ENCODE measurements around the gene OCIAD2. TPM values are rescaled to one million over a fixed set of nuclear protein-coding genes. Genes with fewer than 3 reads are reported as not detected.
A peak's percentile ranks its signal among the peaks of the same experiment; 100 is the strongest.

Gene OCIAD2
- total and polyA plus RNA-seq, 2 of the 8 experiments (the other 6 are each of a cell fraction or from before 2014, with no cell fraction given) = 105 to 122 TPM

- POLR2A ChIA-PET (ENCODE audit: partially characterized antibody) = no interaction called here
- Histone ChIP-seq H2BK120ac (replicated peaks; ENCODE audit: low read depth, low read length) (no peak overlapping the region), H3K79me2 (ENCODE audit: control insufficient read depth in 1 of 2, insufficient read depth in 2 of 2, low read length in 2 of 2) (no peaks in the 10 kb centered on the region), H4K91ac (replicated peaks; ENCODE audit: insufficient read length, low read length) (no peak overlapping the region), H2BK20ac (ENCODE audit: low read length) (no peak overlapping the region), H4K8ac (ENCODE audit: extremely low read depth, insufficient read depth, low read length) (no peak overlapping the region), H2AK5ac (ENCODE audit: low read depth, low read length) (no peak overlapping the region), H4K5ac (ENCODE audit: insufficient read length, low read depth, low read length) (no peak overlapping the region), H2BK5ac (ENCODE audit: low read depth, low read length) (no peak overlapping the region), H3K23ac (ENCODE audit: insufficient read length) (no peak overlapping the region), H3K9me3 (ENCODE audit: insufficient read depth in 2 of 2, low read depth in 1 of 2, low read length in 1 of 2) (no peaks in the 10 kb centered on the region), H3K27me3 (replicated peaks in 1 of 4; ENCODE audit: control insufficient read depth in 3 of 4, extremely low read depth in 1 of 4, insufficient read depth in 3 of 4, low read length in 3 of 4) (no peaks in the 10 kb centered on the region), H3K4me3 (ENCODE audit: extremely low read depth in 1 of 4, insufficient read depth in 2 of 4, low read depth in 3 of 4, low read length in 4 of 4) (no peak overlapping the region), H2BK12ac (ENCODE audit: low read depth, low read length) (no peak overlapping the region), H3K4ac (replicated peaks; ENCODE audit: insufficient read length, low read depth, low read length) (no peak overlapping the region), H4K20me1 (replicated peaks in 1 of 2; ENCODE audit: control insufficient read depth in 1 of 2, insufficient read depth in 2 of 2, low read length in 2 of 2) (peaks cover 0 to 3% of the 10 kb centered on the region in 2 experiments), H3K27ac (ENCODE audit: low read depth, low read length) (no peak overlapping the region), H3K56ac (replicated peaks; ENCODE audit: insufficient read length, low read depth, low read length) (no peak overlapping the region), H3K18ac (ENCODE audit: extremely low read depth, low read length) (no peak overlapping the region), H3K14ac (ENCODE audit: insufficient read length) (no peak overlapping the region), H3K79me1 (ENCODE audit: low read depth, low read length) (no peaks in the 10 kb centered on the region), H2BK15ac (ENCODE audit: low read length) (no peak overlapping the region), H3K23me2 (ENCODE audit: low read depth, low read length) (no peaks in the 10 kb centered on the region), H3K36me3 (ENCODE audit: control insufficient read depth in 2 of 4, insufficient read depth in 4 of 4, low read length in 3 of 4) (peaks cover 0 to 35% (median 10%) of the 10 kb centered on the region in 4 experiments; a peak in 6 of 8 replicates), H2AFZ (ENCODE audit: low read length) (no peak overlapping the region), H3K4me2 (ENCODE audit: insufficient read depth in 1 of 2, low read depth in 2 of 2, low read length in 2 of 2) (no peak overlapping the region), H3K4me1 (replicated peaks in 1 of 4; ENCODE audit: control insufficient read depth in 3 of 4, insufficient read depth in 4 of 4, low read length in 3 of 4) (no peaks in the 10 kb centered on the region), H3K9ac (replicated peaks in 1 of 4; ENCODE audit: extremely low read depth in 1 of 4, low read depth in 3 of 4, low read length in 3 of 4) (no peak overlapping the region)
- TF ChIP-seq CTCF (IDR thresholded peaks at IDR 0.05; ENCODE audit: control extremely low read depth in 1 of 3, insufficient read depth in 1 of 3, low read depth in 1 of 3, low read length in 3 of 3) (peak in 1 of 3 experiments; percentile 14; a peak in 1 of 4 replicates), RXRA (IDR thresholded peaks at IDR 0.05; ENCODE audit: insufficient read depth, low read depth, low read length) (no peak), RAD21 (IDR thresholded peaks at IDR 0.05 in 1 of 2, conservative IDR thresholded peaks at IDR 0.05 in 1 of 2; ENCODE audit: low read depth in 2 of 2, low read length in 2 of 2) (peak; percentile 42 to 47)
- CTCF ChIA-PET (ENCODE audit: partially characterized antibody) = interaction anchor here (0.9 to 1.1 kb wide), 2 partner anchors 99 to 318 kb away, joined by 3 read pairs; no protein-coding TSS in a partner anchor
- no peak for DNase-seq (ENCODE audit: low read depth in 1 of 2, low spot score in 2 of 2)
- WGBS, 2 experiments (ENCODE audit: extremely low coverage in 1 of 2, insufficient coverage in 1 of 2, insufficient read length in 1 of 2, insufficient replicate concordance in 2 of 2, low coverage in 1 of 2, low lambda C conversion rate in 2 of 2, missing lambda C conversion rate in 1 of 2) = 87% methylated on average over 3 of the region's 3 CpGs; no CpG with 5 or more reads in 1 of the 2 experiments
- FAIRE-seq = no peak
Measured at GRCh38 chr4:48896845-48897244, 9.7 kb downstream of the OCIAD2 start.
